Measurements from ENCODE around the gene CYP39A1. TPM values are rescaled to one million over a fixed set of nuclear protein-coding genes. Genes with fewer than 3 reads are reported as not detected.

The CYP39A1 gene
- total and polyA plus RNA-seq, 9 of the 15 experiments (the other 6 are each of a cell fraction or from before 2014, with no cell fraction given), result not detected

GRCh38 chr6:46645265-46645664, 7.4 kb downstream of the CYP39A1 start (continued):
- TF ChIP-seq BRF2 (IDR thresholded peaks at IDR 0.05; ENCODE audit: borderline replicate concordance, insufficient read depth, insufficient read length) (no peak), ZNF146 (CRISPR knock-in tag; IDR thresholded peaks at IDR 0.05; ENCODE audit: unreplicated experiment) (no peak), DACH1 (IDR thresholded peaks at IDR 0.05; ENCODE audit: partially characterized antibody) (no peak), THAP7 (CRISPR knock-in tag; IDR thresholded peaks at IDR 0.05) (no peak)

- intact Hi-C loops (cut with micrococcal nuclease), result no loop called here
- no peak for DNase-seq (ENCODE audit: extremely low read depth in 1 of 4, low spot score in 3 of 4)
- TF ChIP-seq GATAD2B (IDR thresholded peaks at IDR 0.05; ENCODE audit: borderline replicate concordance) (no peak), ESRRB (CRISPR knock-in tag; IDR thresholded peaks at IDR 0.05; ENCODE audit: borderline replicate concordance) (no peak), CBX1 (IDR thresholded peaks at IDR 0.05; ENCODE audit: low read depth) (no peak), PYGO2 (tag; IDR thresholded peaks at IDR 0.05) (no peak), TEAD1 (CRISPR knock-in tag; IDR thresholded peaks at IDR 0.05) (no peak), ZBED1 (IDR thresholded peaks at IDR 0.05) (no peak), FOXJ2 (tag; IDR thresholded peaks at IDR 0.05) (no peak), MCM3 (IDR thresholded peaks at IDR 0.05) (no peak), GTF2E2 (tag; IDR thresholded peaks at IDR 0.05) (no peak), SMC3 (conservative IDR thresholded peaks at IDR 0.05; ENCODE audit: insufficient read depth, low read depth, low read length) (no peak), NFE2 (IDR thresholded peaks at IDR 0.05; ENCODE audit: low read depth) (no peak), BDP1 (IDR thresholded peaks at IDR 0.05; ENCODE audit: insufficient read depth, insufficient read length) (no peak), POLR2A (conservative IDR thresholded peaks at IDR 0.05) (no peak), CLOCK (CRISPR knock-in tag; IDR thresholded peaks at IDR 0.05; ENCODE audit: borderline replicate concordance) (no peak), HNRNPH1 (optimal IDR thresholded peaks at IDR 0.05; ENCODE audit: low read depth, low read length) (no peak)
Observed at GRCh38 chr6:46642928-46643751, 9.5 kb downstream of the CYP39A1 start.

More at GRCh38 chr6:46642928-46643751, 9.5 kb downstream of the CYP39A1 start:
- FAIRE-seq, result peak; percentile 37
- no peaks in the 10 kb centered on the region; the same call in 2 of the 3 replicates for H3K36me3 ChIP-seq (ENCODE audit: control insufficient read depth, insufficient read depth, low read length)
- in situ Hi-C loops (cut with MboI), result no loop called here
- no peak overlapping the region for H3K4me3 ChIP-seq
- BruUV-seq (replicated peaks), result no TSS peak
- no peaks in the 10 kb centered on the region for H3K79me2 ChIP-seq (ENCODE audit: control insufficient read depth, insufficient read depth, low read length)
- no peak for ATAC-seq
- H3K9ac ChIP-seq (ENCODE audit: insufficient read depth in 1 of 2, low read depth in 2 of 2, low read length in 2 of 2), result no peak overlapping the region
- H3K4me1 ChIP-seq (replicated peaks in 1 of 2; ENCODE audit: control insufficient read depth in 2 of 2, insufficient read depth in 2 of 2, low read length in 2 of 2), result no peaks in the 10 kb centered on the region
- no peak overlapping the region for H2AFZ ChIP-seq (ENCODE audit: low read depth, low read length)
- no peak overlapping the region for H3K4me2 ChIP-seq (ENCODE audit: insufficient read depth, low read length)
- H3K9me1 ChIP-seq (ENCODE audit: control insufficient read depth, insufficient read depth, low read length), result no peaks in the 10 kb centered on the region
- no peaks in the 10 kb centered on the region for H3K9me3 ChIP-seq (replicated peaks; ENCODE audit: control insufficient read depth, insufficient read depth, low read depth, low read length)
- no peaks in the 10 kb centered on the region for H3K27me3 ChIP-seq (ENCODE audit: control insufficient read depth in 2 of 2, insufficient read depth in 2 of 2, low read length in 2 of 2)
- ChIA-PET CTCF (ENCODE audit: low intra/inter-chr PET ratio) (no interaction called here), POLR2A (no interaction called here)
- H3K27ac ChIP-seq (ENCODE audit: extremely low read depth, low read depth, low read length), result no peak overlapping the region
- no peaks in the 10 kb centered on the region for H4K20me1 ChIP-seq (replicated peaks; ENCODE audit: control insufficient read depth, insufficient read depth, low read length)
- WGBS (ENCODE audit: insufficient coverage, low coverage, missing lambda C conversion rate), result 1% methylated on average over 4 of the region's 4 CpGs

Data from K562 (cell line).